CD4-positive, alpha-beta T cell treated with Interleukin-10 for 1 hour (primary cell): ENCODE measurements around the gene SEM1.
"Not testable (repeated sequence)": the region's sequence is repeated elsewhere in the genome, so short reads cannot be mapped to it uniquely, and the experiment has no call there.

ENCODE experiments used
- DNase-seq: peaks from one replicate; pipeline ENCODE4 v3.0.0-alpha.2; 2020

The SEM1 gene

DNA sequence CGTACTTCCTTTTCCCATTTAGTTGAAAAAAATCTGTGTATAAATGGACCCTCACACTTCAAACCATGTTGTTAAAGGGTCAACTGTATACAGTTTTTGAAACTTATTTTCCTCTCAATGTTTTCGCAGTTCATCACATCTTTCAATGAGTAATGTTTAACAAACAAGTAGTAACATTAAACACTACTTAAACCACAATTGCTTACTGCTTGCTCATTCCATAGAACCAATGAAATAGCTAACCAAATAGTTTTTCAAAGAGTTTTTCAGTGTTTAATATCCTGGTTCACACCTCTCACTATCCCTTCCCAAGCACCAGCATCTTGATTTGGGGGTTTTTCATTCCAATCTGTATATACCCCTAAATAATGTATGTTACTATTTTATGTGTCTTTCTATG is 9.1 kb downstream of the SEM1 start:
- no peak for DNase-seq

DNA sequence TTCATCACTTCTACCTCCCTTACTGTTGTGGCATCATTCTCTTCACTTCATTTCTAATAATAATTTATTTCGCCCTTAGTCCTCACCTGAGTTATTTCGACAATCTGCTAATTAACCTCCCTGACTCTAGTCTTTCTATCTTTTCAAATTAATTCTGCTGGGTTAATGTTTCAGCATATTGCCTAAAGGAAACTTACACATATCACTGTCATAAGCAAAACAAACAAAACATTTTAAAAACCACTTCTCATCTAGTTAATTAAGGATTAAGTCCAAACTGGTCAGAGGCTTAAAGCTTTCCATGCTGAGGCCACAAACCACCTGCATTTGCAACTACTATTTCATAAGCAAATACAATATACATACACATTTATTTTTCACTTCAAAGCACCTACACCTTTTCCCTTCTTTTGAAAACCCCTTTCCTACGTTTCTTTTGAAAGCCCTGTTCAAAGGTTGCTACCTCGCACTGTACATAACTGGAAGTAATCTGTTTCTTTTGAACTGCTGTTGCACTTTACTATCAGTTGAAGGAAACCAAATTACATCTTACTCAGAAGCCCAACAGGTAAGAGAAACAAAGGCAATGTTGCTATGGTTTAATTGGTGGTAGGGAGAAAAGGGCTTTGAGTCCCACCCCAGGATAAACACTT is 10.3 kb downstream of the SEM1 start:
- DNase-seq: no peak

DNA sequence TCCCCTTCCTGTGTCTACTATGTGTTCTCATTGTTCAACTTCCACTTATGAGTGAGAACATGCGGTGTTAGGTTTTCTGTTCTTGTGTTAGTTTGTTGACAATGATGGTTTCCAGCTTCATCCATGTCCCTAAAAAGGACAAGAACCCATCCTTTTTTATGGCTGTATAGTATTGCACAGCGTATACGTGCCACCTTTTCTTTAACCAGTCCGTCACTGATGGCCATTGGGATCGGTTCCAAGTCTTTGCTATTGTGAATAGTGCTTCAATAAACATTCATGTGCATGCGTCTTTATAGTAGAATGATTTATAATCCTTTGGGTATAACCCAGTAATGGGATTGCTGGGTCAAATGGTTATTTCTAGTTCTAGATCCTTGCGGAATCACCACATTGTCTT is 11.2 kb downstream of the SEM1 start:
- not testable (repeated sequence) for DNase-seq

DNA sequence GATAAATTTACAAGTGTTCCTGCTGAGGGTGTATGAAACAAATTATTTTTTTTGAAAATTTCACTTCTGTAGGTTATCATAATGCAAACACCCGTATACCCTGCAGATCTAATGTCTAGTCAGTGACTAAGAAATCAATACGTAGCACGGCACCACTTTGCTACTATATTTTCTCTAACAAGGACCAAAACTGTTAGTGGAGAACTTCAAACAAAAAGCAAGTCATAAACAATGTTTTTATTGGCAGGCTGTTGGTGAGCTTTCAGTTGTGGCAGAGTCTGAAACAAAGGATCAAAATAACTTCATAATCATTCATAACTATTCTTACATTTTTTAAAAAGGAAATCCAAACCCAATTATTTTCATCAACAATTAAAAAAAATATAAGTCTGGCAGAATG is 11.8 kb downstream of the SEM1 start:
- DNase-seq: no peak

DNA sequence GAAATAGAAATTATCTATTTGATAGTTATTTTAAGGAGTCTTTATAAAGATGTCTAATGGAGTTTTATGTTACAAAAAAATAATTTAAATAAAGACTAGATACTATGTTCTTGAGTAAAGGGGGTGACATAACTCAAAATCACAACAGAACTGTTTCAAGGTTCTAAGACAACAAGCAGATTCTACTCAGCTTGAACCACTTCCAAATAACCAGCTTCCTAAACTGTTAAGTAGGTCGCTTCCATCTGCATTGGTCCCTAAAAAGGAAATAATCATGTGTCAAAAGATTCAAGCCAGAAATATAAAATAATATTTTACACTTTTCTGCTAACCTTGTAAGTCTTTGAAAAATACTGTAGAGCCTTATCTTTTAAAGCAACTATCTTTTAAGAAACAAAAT is 14.1 kb downstream of the SEM1 start:
- no peak for DNase-seq

DNA sequence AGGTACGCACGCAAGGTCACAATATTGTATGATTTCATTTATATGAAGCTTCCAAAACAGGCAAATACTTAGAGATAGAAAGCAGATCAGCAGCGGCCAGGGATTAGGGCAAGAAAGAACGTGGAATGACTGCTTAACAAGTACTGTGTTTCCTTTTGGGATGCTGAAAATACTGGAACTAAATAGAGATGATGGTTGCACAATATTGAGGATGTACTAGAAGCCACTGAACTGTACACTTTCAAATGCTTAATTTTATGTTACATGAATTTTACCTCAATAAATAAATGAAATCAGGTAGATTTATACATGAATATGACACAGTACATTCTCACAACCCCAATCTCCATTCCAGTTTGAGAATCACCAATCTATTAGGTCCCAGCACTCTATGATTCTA is 15.6 kb downstream of the SEM1 start:
- DNase-seq: no peak

DNA sequence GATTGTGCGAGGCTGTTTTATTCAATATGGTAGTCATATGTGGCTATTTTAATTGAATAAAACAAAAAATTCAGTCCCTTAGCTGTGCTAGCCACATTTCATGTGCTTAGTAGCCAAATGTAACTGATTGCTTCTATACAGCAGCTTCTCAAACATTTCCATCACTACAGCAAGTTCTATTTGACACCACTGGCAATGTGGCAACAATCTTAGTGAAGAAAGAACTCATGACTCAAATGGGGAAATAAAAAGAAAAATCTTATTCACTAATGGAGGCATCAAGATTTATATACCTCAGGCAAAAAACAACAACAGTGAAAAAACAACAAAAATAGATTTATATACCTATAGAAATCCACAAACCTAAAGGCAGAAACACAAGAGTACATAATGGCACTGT is 17.9 kb downstream of the SEM1 start:
- no peak for DNase-seq

DNA sequence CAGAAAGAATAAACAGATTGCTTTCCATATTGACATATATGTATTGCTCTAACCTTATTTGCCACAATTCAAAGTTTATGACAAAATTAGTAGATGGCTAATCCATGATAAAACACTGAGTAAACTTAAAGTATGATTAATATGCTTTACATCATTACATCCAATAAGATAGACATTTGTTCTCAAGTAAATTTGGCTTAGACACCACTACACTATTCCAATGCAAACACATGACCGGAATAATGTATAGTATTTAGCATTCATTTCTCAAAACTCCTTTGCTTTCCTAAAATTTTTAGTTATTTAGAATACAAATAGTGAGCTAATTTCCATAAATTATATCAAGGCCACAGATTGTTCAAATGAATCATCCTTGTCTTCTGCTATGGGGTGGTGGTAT is 20.2 kb downstream of the SEM1 start:
- no peak for DNase-seq

DNA sequence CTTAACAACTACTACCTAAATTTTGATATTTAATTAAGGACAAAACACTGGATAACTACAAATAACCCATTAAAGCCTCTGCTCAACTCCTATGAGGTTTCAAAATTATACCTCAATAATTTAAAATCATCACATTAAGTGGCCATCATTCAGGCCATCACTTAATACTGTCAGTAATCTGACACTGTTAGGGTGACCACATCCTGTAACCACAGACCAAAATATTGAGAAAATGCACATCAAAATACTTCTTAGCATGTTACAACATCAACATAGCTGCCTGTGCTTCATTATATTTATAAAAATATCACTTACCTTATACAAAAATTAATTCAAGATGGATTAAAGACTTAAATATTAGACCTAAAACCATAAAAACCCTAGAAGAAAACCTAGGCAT is 23.3 kb downstream of the SEM1 start:
- DNase-seq: peak; percentile 8

DNA sequence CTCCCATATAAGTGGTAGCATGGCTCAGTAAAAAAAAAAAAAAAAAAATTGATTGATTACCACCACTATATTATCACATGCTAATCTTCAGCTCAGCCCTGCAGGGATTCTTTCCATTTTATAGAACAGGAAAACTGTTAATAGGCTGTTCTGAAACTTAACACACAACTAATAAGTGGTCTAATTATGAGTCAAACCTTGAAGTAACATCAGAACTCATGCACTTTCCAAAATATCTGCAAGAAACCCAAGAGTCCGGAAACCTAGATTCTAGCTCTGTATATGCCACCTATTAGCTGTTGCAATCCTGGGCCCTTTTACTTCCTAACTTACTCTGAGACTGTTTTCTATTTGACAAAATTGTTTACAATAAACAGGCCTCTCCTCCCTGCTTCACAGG is 23.9 kb downstream of the SEM1 start:
- no peak for DNase-seq

DNA sequence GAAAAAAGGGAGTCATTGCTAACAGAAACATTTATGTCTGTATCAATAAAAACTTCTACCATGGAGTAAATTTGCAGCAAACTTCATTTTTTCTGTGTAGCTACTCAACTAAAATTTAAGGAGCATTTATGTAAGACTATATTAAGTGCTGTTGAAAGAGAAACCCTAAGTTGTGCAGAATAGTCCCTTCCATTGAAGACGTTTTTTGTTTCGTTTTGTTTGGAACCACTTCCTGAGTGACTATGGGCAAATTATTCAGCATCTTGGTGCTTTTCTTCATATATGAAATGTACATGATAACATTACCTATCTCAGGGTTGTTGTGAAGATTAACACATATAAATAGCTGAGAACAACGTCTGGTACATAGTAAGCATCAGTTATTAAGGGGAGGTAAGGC is 24.3 kb downstream of the SEM1 start:
- DNase-seq: peak; percentile 17

DNA sequence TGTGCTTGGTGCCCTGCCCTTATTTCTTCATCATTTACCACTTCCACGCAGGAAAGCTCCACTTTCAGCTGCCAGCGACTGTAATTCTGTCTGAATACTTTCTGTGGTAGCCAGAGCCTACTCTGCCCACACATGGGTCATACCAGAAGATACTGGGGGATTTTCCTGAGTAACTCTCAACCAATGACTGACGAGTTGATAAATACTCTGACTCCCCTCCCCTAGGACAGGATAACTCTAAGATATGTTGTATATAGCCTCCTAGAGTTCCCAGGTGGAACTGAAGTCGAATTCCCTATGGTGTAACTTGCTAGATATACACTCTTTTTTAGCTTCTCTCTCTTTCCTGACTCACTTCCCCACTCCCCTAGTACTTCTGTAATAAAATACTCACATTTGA is 29.8 kb downstream of the SEM1 start:
- no peak for DNase-seq

DNA sequence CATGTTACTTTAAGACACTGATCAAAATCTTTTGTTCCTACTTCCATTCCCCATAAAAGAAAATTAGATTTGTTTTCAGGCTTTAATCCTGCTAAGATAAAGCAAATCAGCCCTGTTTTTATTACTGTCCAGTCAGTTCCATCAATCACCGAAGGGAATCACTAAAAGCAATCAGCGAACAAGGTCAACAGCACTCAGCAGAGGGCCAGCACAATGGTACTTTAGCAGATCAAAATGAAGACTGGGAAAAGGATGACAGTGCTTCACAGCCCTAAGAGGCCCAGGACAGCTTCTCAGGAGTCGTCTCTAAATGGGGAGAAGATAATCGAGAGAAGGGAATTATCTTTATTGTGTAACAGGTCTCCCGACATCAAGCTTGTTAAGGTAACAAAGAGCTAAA is 32.7 kb downstream of the SEM1 start:
- DNase-seq: no peak

DNA sequence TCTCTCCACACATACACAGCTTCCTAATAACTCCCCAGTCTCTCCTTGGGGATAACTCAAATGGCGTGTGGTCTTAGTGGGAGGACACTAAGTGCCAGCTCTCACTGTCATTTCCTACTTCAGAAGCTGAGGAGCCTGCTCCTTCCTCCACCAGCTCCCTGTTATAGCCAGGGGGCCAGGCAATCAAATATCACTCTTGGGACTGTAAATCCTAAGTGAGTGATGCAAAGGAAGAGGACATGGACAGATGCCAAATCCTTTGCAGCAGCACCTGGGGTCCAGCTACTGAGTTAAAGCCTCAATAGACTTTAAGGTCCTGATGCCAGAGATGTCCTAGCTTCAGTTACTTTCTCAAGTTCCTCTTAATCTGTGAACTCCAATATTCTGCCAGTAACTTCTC is 34.1 kb downstream of the SEM1 start:
- no peak for DNase-seq

DNA sequence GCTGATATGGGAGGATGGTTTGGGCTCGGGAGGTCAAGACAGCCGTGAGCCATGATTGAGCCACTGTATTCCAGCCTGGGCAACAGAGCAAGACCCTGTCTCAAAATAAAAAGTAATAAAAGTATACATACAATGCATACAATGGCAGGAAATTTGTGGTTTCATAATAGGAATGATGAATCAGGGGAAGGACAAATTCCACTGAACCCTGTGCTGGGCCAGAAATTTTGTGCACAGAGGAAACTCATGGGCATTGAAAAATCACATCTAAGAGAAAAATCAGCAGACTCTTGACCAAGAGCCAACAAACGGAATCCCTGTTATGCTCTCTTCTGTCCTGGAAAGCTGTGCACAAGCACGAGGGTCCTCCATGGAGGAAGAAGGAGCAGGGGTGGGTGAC is 35.1 kb downstream of the SEM1 start:
- no peak for DNase-seq

DNA sequence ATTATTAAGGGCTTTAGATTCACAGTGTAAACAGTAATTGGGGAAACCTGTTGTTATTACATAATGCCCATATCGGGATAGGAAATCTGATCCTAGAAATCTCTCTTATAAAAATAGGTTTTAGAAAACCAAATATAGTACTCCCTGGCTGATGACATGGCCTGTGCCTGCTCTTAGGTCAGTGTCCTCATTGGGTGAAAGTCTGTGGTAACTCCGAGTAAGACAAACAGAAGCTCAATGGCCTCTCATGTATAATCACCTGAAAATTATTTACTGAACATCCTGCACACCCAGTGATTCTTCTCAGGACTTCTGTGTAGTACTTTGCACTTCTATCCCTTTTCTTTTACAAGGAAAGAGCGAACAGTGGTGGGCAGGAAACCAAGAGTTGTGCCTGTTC is 37.8 kb downstream of the SEM1 start:
- DNase-seq: no peak

DNA sequence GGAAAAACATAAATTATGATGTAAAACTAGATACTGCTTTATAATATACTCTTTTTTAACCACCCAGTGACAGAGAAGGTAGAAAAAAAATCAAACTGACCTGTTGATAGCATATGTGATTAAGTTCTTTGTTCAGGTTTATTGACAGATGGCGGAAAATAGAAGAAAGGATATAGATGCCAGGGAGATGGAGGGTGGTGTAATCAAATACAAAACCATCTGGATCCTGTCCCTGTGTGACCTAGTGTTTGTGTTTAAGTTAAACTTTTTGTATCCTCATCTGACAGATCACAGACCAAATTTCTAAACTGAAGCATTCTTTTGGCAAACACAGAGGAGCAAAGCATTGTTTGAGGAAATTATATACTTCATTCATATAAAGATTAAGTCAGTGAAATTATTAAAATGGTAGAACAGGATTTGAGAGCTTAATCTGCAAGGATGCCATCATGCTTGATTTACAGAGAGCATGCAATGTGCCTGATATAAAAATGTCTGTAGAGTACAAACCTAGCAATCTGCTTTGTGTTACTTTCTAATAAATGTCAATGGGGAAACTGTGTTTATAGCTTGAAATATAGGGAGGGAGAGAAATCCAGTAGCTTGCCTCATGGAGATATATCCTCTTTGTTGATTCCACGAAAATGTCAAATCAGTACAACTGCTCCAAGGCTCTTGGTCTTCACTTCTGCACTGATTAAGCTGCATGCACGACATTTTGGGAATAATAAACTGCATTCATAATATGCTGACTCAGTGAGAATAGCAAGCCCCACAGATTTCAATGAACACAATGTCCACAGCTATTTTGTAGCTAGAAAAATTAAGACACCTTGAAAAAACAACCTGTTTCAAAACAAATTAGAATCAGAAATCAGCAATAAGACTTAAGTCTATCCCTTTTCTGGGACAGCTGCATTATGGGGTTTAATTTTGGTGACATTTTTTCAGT is 39.0 kb downstream of the SEM1 start:
- DNase-seq: no peak

DNA sequence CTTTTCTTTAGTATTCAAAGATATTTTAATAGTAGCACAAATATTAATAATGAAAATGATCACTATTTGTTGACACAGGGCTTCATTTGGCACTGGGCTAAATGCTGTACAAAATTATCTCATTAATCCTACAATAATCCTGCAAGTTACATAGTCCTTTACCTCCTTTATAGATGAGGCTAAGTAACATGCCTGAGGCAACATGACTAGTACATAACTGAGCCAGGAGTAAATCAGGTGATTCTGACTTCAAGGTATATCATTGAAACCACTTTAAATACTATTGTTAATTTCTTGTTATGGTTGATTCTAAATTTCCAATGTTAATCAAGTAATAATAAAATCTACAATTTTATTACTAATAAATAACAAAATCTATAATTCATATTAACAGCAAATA is 39.8 kb downstream of the SEM1 start:
- no peak for DNase-seq

DNA sequence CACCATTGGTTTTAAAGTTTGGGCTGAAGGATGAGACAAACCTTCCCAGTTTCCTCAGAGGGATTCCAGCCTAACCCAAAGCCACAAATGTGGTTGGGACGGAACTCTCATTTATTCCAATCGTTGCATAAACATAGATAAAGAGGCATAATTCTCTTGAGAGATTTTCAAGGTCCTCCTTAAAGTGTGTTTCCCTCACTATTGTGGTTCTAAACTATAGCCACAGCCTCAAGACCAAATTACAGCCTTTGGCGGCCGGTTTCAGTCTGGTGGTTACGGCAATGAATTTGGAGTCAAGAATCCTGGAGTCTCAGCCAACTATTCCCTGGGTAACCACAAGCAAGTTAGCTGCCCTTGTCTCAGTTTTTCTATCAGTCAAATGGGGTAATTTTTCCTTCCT is 42.6 kb downstream of the SEM1 start:
- DNase-seq: no peak

DNA sequence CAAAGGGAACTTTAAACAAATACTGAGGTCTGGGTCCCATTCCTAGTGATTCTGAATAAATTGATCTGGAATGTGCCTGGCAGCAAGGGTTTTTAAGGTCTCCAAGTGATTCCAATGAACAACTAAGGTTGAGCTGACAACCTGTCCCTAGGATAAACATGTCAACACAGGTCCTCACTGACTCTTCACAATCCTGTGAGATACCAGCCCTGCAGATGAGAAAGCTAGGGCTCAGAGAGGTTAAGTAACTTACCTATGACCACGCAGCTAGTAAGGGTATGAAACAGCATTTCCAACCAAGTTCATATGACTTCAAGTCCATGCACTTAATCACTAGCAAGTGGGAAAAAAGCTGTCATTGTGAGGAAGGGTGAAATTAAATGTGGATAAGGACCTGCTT is 44.0 kb downstream of the SEM1 start:
- DNase-seq: no peak

DNA sequence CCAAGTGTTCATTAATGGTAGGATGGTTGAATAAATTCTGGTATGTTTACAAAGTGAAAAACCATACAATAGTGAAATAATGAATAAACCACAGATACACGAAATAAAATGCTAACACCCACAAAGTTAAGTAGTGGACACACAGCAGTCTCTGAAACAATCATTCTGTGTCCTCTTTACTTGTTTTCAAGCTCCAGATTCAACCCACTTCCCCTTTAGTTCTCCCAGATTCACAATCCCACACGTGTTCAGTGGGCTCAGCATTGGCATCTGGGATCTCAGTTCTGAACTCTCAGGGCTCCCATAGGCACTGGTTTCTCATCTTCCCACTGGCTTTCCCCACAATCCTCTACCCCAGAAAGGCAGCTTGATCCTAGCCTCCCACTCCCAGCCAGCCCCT is 44.9 kb downstream of the SEM1 start:
- no peak for DNase-seq

DNA sequence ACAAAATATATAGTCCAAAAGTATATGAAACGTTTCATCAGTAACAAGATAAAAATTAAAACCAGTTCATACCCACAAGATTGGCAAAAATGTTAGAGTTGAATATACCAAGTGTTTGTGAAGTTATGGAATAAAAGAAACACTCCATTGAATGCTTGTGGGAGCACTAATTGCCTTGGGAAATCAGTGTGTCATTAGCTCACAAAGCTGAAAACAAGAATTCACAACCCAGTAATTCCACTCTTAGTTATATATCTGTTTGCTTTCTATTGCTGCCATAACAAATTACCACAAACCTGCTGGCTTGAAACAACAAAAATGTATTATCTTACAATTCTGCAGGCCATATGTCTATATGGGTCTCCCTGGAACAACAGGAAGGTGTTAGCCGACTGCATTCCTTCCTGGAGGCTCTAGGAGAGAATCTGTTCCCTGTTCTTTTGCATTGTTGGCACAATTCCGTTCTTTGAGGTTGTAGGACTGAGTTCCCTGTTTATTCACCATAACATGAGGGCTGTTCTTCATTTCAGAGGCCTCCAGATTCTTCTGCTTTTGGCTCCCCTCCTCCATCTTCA is 45.7 kb downstream of the SEM1 start:
- DNase-seq: no peak

DNA sequence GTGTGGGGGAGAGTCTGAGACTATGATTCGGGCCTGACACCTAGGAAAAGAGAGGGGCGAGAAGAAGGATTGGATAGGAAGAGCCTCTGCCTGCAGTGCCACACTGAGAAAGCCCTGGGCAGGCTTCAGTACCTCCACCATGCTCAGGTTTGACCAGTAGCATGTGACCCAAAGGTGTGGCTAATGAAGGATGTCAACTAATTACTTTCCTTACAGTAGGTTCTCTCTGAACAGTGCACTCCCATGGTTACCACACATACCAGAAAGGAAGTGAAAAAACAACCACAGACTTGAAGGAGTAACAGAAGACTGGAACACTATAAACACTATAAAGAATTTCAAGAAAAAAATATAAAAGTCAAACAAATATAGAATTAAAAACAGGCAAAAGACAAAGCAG is 46.2 kb downstream of the SEM1 start:
- DNase-seq: no peak

DNA sequence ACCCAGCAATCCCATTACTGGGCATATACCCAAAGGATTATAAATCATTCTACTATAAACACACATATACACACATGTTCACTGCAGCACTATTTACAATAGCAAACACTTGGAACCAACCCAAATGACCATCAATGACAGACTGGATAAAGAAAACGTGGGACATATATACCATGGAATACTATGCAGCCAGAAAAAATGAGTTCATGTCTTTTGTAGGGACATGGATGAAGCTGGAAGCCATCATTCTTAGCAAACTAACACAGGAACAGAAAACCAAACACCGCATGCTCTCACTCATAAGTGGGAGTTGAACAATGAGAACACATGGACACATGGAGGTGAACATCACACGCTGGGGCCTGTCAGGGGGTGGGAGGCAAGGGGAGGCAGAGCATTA is 47.5 kb downstream of the SEM1 start:
- not testable (repeated sequence) for DNase-seq
